Hepatocyte (in vitro differentiated cells): ENCODE results near the gene TTLL12. TPM values are rescaled to one million over a fixed set of nuclear protein-coding genes. Genes with fewer than 3 reads are reported as not detected.

ENCODE experiments used
- DNase-seq: peaks from one replicate; pipeline ENCODE4 v3.0.0-alpha.2; 2016; ENCODE audit warnings: low spot score
- H2AFZ ChIP-seq: fragments of 200-600 bp; sonication (generic); 2 replicates; pipeline ENCODE4 v1.6.0; 2016; ENCODE audit warnings: antibody characterized with exemption, mild to moderate bottlenecking
- H3K27ac ChIP-seq: fragments of 200-600 bp; sonication (generic); 2 replicates; pipeline ENCODE4 v1.5.1; 2016; ENCODE audit warnings: mild to moderate bottlenecking
- H3K27me3 ChIP-seq: fragments of 200-600 bp; sonication (generic); 2 replicates; pipeline ENCODE4 v1.6.1; 2016
- H3K36me3 ChIP-seq: fragments of 200-600 bp; sonication (generic); replicated peaks from 2 replicates; pipeline ENCODE4 v1.5.1; 2016; ENCODE audit warnings: low read depth; ENCODE audit not compliant: insufficient read depth
- H3K4me1 ChIP-seq: fragments of 200-600 bp; sonication (generic); 2 replicates; pipeline ENCODE4 v1.5.1; 2016; ENCODE audit warnings: mild to moderate bottlenecking, moderate library complexity; ENCODE audit not compliant: insufficient read depth
- H3K4me2 ChIP-seq: fragments of 200-600 bp; sonication (generic); 2 replicates; pipeline ENCODE4 v1.6.0; 2016
- H3K4me3 ChIP-seq: fragments of 200-600 bp; sonication (generic); 2 replicates; pipeline ENCODE4 v1.5.1; 2016; ENCODE audit warnings: mild to moderate bottlenecking
- H3K79me2 ChIP-seq: fragments of 200-600 bp; sonication (generic); 2 replicates; pipeline ENCODE4 v1.6.0; 2017; ENCODE audit warnings: mild to moderate bottlenecking
- H3K9me2 ChIP-seq: fragments of 200-600 bp; sonication (generic); replicated peaks from 2 replicates; pipeline ENCODE4 v1.6.0; 2017; ENCODE audit warnings: mild to moderate bottlenecking; ENCODE audit not compliant: insufficient read depth
- H3K9me3 ChIP-seq: fragments of 200-600 bp; sonication (generic); 2 replicates; pipeline ENCODE4 v1.5.1; 2016; ENCODE audit warnings: low read depth, mild to moderate bottlenecking
- H4K20me1 ChIP-seq: fragments of 200-600 bp; sonication (generic); 2 replicates; pipeline ENCODE4 v1.6.0; 2016; ENCODE audit warnings: mild to moderate bottlenecking; ENCODE audit not compliant: insufficient read depth, poor library complexity, severe bottlenecking
- CTCF ChIP-seq: fragments of 200-600 bp; sonication (generic); IDR thresholded peaks from 2 replicates; pipeline ENCODE4 v1.5.1; 2016; ENCODE audit warnings: antibody characterized with exemption, mild to moderate bottlenecking; ENCODE audit not compliant: poor library complexity
- EZH2 ChIP-seq: fragments of 200-600 bp; sonication (generic); IDR thresholded peaks from 2 replicates; pipeline ENCODE4 v1.6.1; 2016; ENCODE audit warnings: antibody characterized with exemption, mild to moderate bottlenecking, borderline replicate concordance
- EZH2phosphoT487 ChIP-seq: fragments of 200-600 bp; sonication (generic); IDR thresholded peaks from one replicate; pipeline ENCODE4 v1.6.1; 2018; ENCODE audit warnings: antibody characterized with exemption, mild to moderate bottlenecking, low read depth, moderate library complexity; ENCODE audit not compliant: unreplicated experiment, severe bottlenecking
- WGBS: methylation state at CpG from one replicate; pipeline ENCODE4 v1.1.6; 2016; ENCODE audit warnings: low lambda C conversion rate; ENCODE audit errors: missing lambda C conversion rate; 5-methylcytosine and 5-hydroxymethylcytosine counted together
- polyA plus RNA-seq: library from polyadenylated mRNA; unstranded; fragments of >200 nt; fragmentation: Nextera tagmentation; extraction: Ambion mirVana; gene quantifications from 2 replicates; pipeline ENCODE4 v1.2.1, GENCODE V29; 2016
- total RNA-seq: library from RNA; depleted of rRNA; stranded (reverse); fragments of >200 nt; gene quantifications from 2 replicates; pipeline ENCODE4 v1.2.3, GENCODE V29; 2014

Gene TTLL12
- 39.6 and 40.9 TPM in 2 replicates for total RNA-seq
- polyA plus RNA-seq = 41.9 and 50.3 TPM in 2 replicates

- Histone ChIP-seq H3K4me1 (peaks cover 33% of the 10 kb centered on the region), H4K20me1 (no peaks in the 10 kb centered on the region), H3K4me2 (peak within 1 kb of the TSS; percentile 96), H3K27me3 (no peaks in the 10 kb centered on the region), H3K27ac (peak within 1 kb of the TSS; percentile 93), H3K9me2 (no peaks in the 10 kb centered on the region), H3K9me3 (no peaks in the 10 kb centered on the region), H3K36me3 (no peaks in the 10 kb centered on the region), H3K79me2 (peaks cover 22% of the 10 kb centered on the region), H2AFZ (peak within 1 kb of the TSS; percentile 96), H3K4me3 (peak within 1 kb of the TSS; percentile 92)
- no peak for TF ChIP-seq EZH2
- no peak for TF ChIP-seq CTCF
- TF ChIP-seq EZH2phosphoT487 = no peak
- peak; percentile 91 for DNase-seq
- 2% methylated on average over 20 of the region's 87 CpGs for WGBS
These were observed at the start of gene TTLL12 for GRCh38 chr22:43186272-43187170. TTLL12 (minus strand) TSS chr22:43187134; CDS start chr22:43187069, 65 bp downstream.

GRCh38 chr22:43235445-43236409, 48.8 kb upstream of the TTLL12 start:
- Histone ChIP-seq H3K4me3 (no peak overlapping the region), H3K79me2 (no peaks in the 10 kb centered on the region), H3K4me1 (no peaks in the 10 kb centered on the region), H4K20me1 (no peaks in the 10 kb centered on the region), H2AFZ (no peak overlapping the region), H3K9me2 (no peaks in the 10 kb centered on the region), H3K9me3 (no peaks in the 10 kb centered on the region), H3K4me2 (no peak overlapping the region), H3K36me3 (no peaks in the 10 kb centered on the region), H3K27me3 (no peaks in the 10 kb centered on the region), H3K27ac (no peak overlapping the region)
- no peak for DNase-seq
- TF ChIP-seq EZH2 (no peak), CTCF (no peak), EZH2phosphoT487 (no peak)
- WGBS = 69% methylated on average over 19 of the region's 22 CpGs

- Histone ChIP-seq H3K9me2 (no peaks in the 10 kb centered on the region), H2AFZ (no peak overlapping the region), H3K4me2 (no peak overlapping the region), H3K79me2 (no peaks in the 10 kb centered on the region), H4K20me1 (no peaks in the 10 kb centered on the region), H3K36me3 (no peaks in the 10 kb centered on the region), H3K27me3 (no peaks in the 10 kb centered on the region), H3K9me3 (no peaks in the 10 kb centered on the region), H3K4me3 (no peak overlapping the region), H3K27ac (no peak overlapping the region), H3K4me1 (no peaks in the 10 kb centered on the region)
- no peak for DNase-seq
- 81% methylated on average over 8 of the region's 9 CpGs for WGBS
- TF ChIP-seq EZH2 (no peak), EZH2phosphoT487 (no peak), CTCF (no peak)
These were observed 47.5 kb upstream of the TTLL12 start for GRCh38 chr22:43234264-43234988.
